CD4-positive, alpha-beta T cell treated with Interferon alpha-2 for 1 hour (primary cell): ENCODE data around the gene C16orf54.
A peak's percentile ranks its signal among the peaks of the same experiment; 100 is the strongest.
"Not testable (repeated sequence)": the region's sequence is repeated elsewhere in the genome, so short reads cannot be mapped to it uniquely, and the experiment has no call there.

ENCODE experiments used
- DNase-seq, 2 donors: peaks; one replicate each; pipeline ENCODE4 v3.0.0-alpha.2; 2020 to 2022

Gene C16orf54

GRCh38 chr16:29707160-29707559, 38.6 kb downstream of the C16orf54 start:
- not testable (repeated sequence) for DNase-seq

GRCh38 chr16:29705030-29705429, 40.8 kb downstream of the C16orf54 start:
- no peak for DNase-seq

- DNase-seq, result peak; percentile 20 to 70
These were observed 43.5 kb downstream of the C16orf54 start for GRCh38 chr16:29702269-29702668.

- no peak for DNase-seq
These were observed 44.6 kb downstream of the C16orf54 start for GRCh38 chr16:29701214-29701555.

GRCh38 chr16:29700253-29700987, 45.4 kb downstream of the C16orf54 start:
- DNase-seq, result peak; percentile 74 to 82

- DNase-seq, result no peak
These were observed 46.2 kb downstream of the C16orf54 start for GRCh38 chr16:29699324-29700219.

- no peak for DNase-seq
These were observed 47.1 kb downstream of the C16orf54 start for GRCh38 chr16:29698484-29699323.

- DNase-seq, result no peak
These were observed 47.7 kb downstream of the C16orf54 start for GRCh38 chr16:29698042-29698441.

GRCh38 chr16:29697391-29697790, 48.4 kb downstream of the C16orf54 start:
- no peak for DNase-seq

GRCh38 chr16:29696881-29697331, 48.9 kb downstream of the C16orf54 start:
- DNase-seq, result no peak

- not testable (repeated sequence) for DNase-seq
These were observed 50.1 kb downstream of the C16orf54 start for GRCh38 chr16:29695675-29696074.

GRCh38 chr16:29694384-29695195, 51.2 kb downstream of the C16orf54 start:
- no peak for DNase-seq

- not testable (repeated sequence) for DNase-seq
These were observed 53.2 kb downstream of the C16orf54 start for GRCh38 chr16:29692606-29693005.
